HUES64 (cell line): ENCODE results near the gene EPHB2.

Source experiments
- H3K27ac ChIP-seq: 2 replicates; pipeline ENCODE4 v1.7.0; 2013; ENCODE audit warnings: low read depth, low read length, inconsistent platforms
- H3K27me3 ChIP-seq: 2 replicates; pipeline ENCODE4 v1.6.1; 2013; ENCODE audit warnings: mild to moderate bottlenecking, low read length; ENCODE audit not compliant: insufficient read depth
- H3K36me3 ChIP-seq: 2 replicates; pipeline ENCODE4 v1.6.1; 2013; ENCODE audit warnings: mild to moderate bottlenecking, low read length; ENCODE audit not compliant: insufficient read depth
- H3K4me1 ChIP-seq: 2 replicates; pipeline ENCODE4 v1.6.1; 2013; ENCODE audit warnings: mild to moderate bottlenecking, low read length, moderate library complexity; ENCODE audit not compliant: insufficient read depth
- H3K4me3 ChIP-seq: 2 replicates; pipeline ENCODE4 v1.5.1; 2013; ENCODE audit warnings: mild to moderate bottlenecking, low read length, moderate library complexity
- H3K9ac ChIP-seq: 2 replicates; pipeline ENCODE4 v1.6.1; 2013; ENCODE audit warnings: mild to moderate bottlenecking, low read depth, low read length
- H3K9me3 ChIP-seq: 2 replicates; pipeline ENCODE4 v1.6.1; 2013; ENCODE audit warnings: low read depth, low read length; ENCODE audit not compliant: insufficient read depth
- WGBS: fragments of 150-250, 120-280 bp; methylation state at CpG from one replicate; pipeline ENCODE4 v1.1.7; 2013; ENCODE audit warnings: missing lambda C conversion rate; 5-methylcytosine and 5-hydroxymethylcytosine counted together

The EPHB2 gene

GRCh38 chr1:22754824-22755223 lies 44.2 kb downstream of the EPHB2 start:
- Histone ChIP-seq H3K9me3 (no peaks in the 10 kb centered on the region), H3K36me3 (no peaks in the 10 kb centered on the region), H3K4me3 (no peak overlapping the region), H3K4me1 (peaks cover 9% of the 10 kb centered on the region; the same call in 1 of the 2 replicates), H3K9ac (no peak overlapping the region), H3K27ac (no peak overlapping the region), H3K27me3 (no peaks in the 10 kb centered on the region)
- WGBS, result 74% methylated on average over 7 of the region's 7 CpGs

- Histone ChIP-seq H3K9ac (no peak overlapping the region), H3K27me3 (no peaks in the 10 kb centered on the region), H3K36me3 (no peaks in the 10 kb centered on the region), H3K27ac (no peak overlapping the region), H3K4me1 (peaks cover 2% of the 10 kb centered on the region; the same call in 1 of the 2 replicates), H3K9me3 (no peaks in the 10 kb centered on the region), H3K4me3 (no peak overlapping the region)
- 66% methylated on average over 4 of the region's 5 CpGs for WGBS
Observed at GRCh38 chr1:22755641-22756040, 45.0 kb downstream of the EPHB2 start.

GRCh38 chr1:22756125-22756735 lies 45.6 kb downstream of the EPHB2 start:
- WGBS, result 82% methylated on average over 21 of the region's 25 CpGs
- Histone ChIP-seq H3K27me3 (no peaks in the 10 kb centered on the region), H3K4me3 (no peak overlapping the region), H3K4me1 (no peaks in the 10 kb centered on the region), H3K9me3 (no peaks in the 10 kb centered on the region), H3K36me3 (no peaks in the 10 kb centered on the region), H3K27ac (no peak overlapping the region), H3K9ac (no peak overlapping the region)

- H3K4me3 ChIP-seq, result no peak overlapping the region
- no peaks in the 10 kb centered on the region for H3K27me3 ChIP-seq
- no peak overlapping the region for H3K9ac ChIP-seq
- H3K9me3 ChIP-seq, result no peaks in the 10 kb centered on the region
- no peaks in the 10 kb centered on the region for H3K4me1 ChIP-seq
- 86% methylated on average over 4 of the region's 4 CpGs for WGBS
- no peaks in the 10 kb centered on the region for H3K36me3 ChIP-seq
- H3K27ac ChIP-seq, result no peak overlapping the region
Observed at GRCh38 chr1:22760455-22760854, 49.8 kb downstream of the EPHB2 start.

GRCh38 chr1:22761101-22761500 lies 50.5 kb downstream of the EPHB2 start:
- H3K4me1 ChIP-seq, result no peaks in the 10 kb centered on the region
- H3K9ac ChIP-seq, result no peak overlapping the region
- no peaks in the 10 kb centered on the region for H3K27me3 ChIP-seq
- H3K36me3 ChIP-seq, result no peaks in the 10 kb centered on the region
- no peak overlapping the region for H3K4me3 ChIP-seq
- 88% methylated on average over 4 of the region's 6 CpGs for WGBS
- no peak overlapping the region for H3K27ac ChIP-seq
- H3K9me3 ChIP-seq, result no peaks in the 10 kb centered on the region

GRCh38 chr1:22761821-22762220 lies 51.2 kb downstream of the EPHB2 start:
- Histone ChIP-seq H3K4me1 (no peaks in the 10 kb centered on the region), H3K27ac (no peak overlapping the region), H3K27me3 (no peaks in the 10 kb centered on the region), H3K36me3 (no peaks in the 10 kb centered on the region), H3K4me3 (no peak overlapping the region), H3K9me3 (no peaks in the 10 kb centered on the region), H3K9ac (no peak overlapping the region)
- 92% methylated on average over 13 of the region's 13 CpGs for WGBS

GRCh38 chr1:22763487-22764200 lies 53.0 kb downstream of the EPHB2 start:
- H3K4me3 ChIP-seq, result no peak overlapping the region
- WGBS, result 90% methylated on average over 10 of the region's 11 CpGs
- no peaks in the 10 kb centered on the region for H3K36me3 ChIP-seq
- H3K9me3 ChIP-seq, result no peaks in the 10 kb centered on the region
- no peaks in the 10 kb centered on the region for H3K4me1 ChIP-seq
- no peak overlapping the region for H3K27ac ChIP-seq
- H3K27me3 ChIP-seq, result no peaks in the 10 kb centered on the region
- no peak overlapping the region for H3K9ac ChIP-seq

GRCh38 chr1:22767852-22768251 lies 57.2 kb downstream of the EPHB2 start:
- 86% methylated on average over 9 of the region's 9 CpGs for WGBS
- H3K27me3 ChIP-seq, result no peaks in the 10 kb centered on the region
- no peaks in the 10 kb centered on the region for H3K4me1 ChIP-seq
- H3K36me3 ChIP-seq, result no peaks in the 10 kb centered on the region
- H3K9ac ChIP-seq, result no peak overlapping the region
- H3K27ac ChIP-seq, result no peak overlapping the region
- H3K4me3 ChIP-seq, result no peak overlapping the region
- no peaks in the 10 kb centered on the region for H3K9me3 ChIP-seq

GRCh38 chr1:22769932-22770331 lies 59.3 kb downstream of the EPHB2 start:
- no peak overlapping the region for H3K27ac ChIP-seq
- H3K9me3 ChIP-seq, result no peaks in the 10 kb centered on the region
- H3K4me1 ChIP-seq, result no peaks in the 10 kb centered on the region
- no peak overlapping the region for H3K4me3 ChIP-seq
- H3K36me3 ChIP-seq, result no peaks in the 10 kb centered on the region
- WGBS, result 92% methylated on average over 6 of the region's 6 CpGs
- H3K9ac ChIP-seq, result no peak overlapping the region
- H3K27me3 ChIP-seq, result no peaks in the 10 kb centered on the region

- Histone ChIP-seq H3K4me1 (no peaks in the 10 kb centered on the region), H3K9me3 (no peaks in the 10 kb centered on the region), H3K27me3 (no peaks in the 10 kb centered on the region), H3K4me3 (no peak overlapping the region), H3K27ac (no peak overlapping the region), H3K9ac (no peak overlapping the region), H3K36me3 (no peaks in the 10 kb centered on the region)
- WGBS, result 92% methylated on average over 13 of the region's 13 CpGs
Observed at GRCh38 chr1:22772014-22772413, 61.4 kb downstream of the EPHB2 start.

- no peaks in the 10 kb centered on the region for H3K36me3 ChIP-seq
- H3K4me1 ChIP-seq, result peaks cover 4% of the 10 kb centered on the region; the same call in 1 of the 2 replicates
- no peaks in the 10 kb centered on the region for H3K27me3 ChIP-seq
- no peak overlapping the region for H3K4me3 ChIP-seq
- 90% methylated on average over 17 of the region's 17 CpGs for WGBS
- H3K9ac ChIP-seq, result no peak overlapping the region
- H3K27ac ChIP-seq, result no peak overlapping the region
- H3K9me3 ChIP-seq, result no peaks in the 10 kb centered on the region
Observed at GRCh38 chr1:22773981-22774832, 63.6 kb downstream of the EPHB2 start.
